GM18867 (cell line): Measurements from ENCODE around the gene OR4B1.
"Not testable (repeated sequence)": the region's sequence is repeated elsewhere in the genome, so short reads cannot be mapped to it uniquely, and the experiment has no call there.

ENCODE experiments used
- ATAC-seq: cut with Tn5 transposase; IDR thresholded peaks from one replicate; pipeline ENCODE4 v1.9.1; 2021; ENCODE audit warnings: mild to moderate bottlenecking, moderate library complexity; ENCODE audit not compliant: unreplicated experiment

The OR4B1 gene

GRCh38 chr11:48216510-48216909 is at the start of gene OR4B1:
Gene OR4B1, plus strand, starts transcription at chr11:48216810. Its CDS starts 0 bp downstream, at chr11:48216810.
- no peak for ATAC-seq

DNA sequence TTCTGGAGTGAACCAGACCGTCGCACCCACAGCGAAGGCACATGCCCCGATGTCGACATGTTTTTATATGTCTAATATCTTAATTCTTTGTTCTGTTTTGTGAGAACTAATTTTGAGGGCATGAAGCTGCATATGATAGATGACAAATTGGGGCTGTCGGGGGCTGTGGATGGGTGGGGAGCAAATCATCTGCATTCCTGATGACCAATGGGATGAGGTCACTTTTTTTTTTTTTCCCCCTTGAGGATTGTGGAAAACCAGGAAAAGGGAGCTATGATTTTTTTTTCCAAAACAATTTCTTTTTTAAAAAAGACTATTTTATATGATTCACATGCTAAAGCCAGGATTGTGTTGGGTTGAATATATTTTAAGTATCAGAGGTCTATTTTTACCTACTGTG is 49.2 kb upstream of the OR4B1 start:
- ATAC-seq, result no peak

DNA sequence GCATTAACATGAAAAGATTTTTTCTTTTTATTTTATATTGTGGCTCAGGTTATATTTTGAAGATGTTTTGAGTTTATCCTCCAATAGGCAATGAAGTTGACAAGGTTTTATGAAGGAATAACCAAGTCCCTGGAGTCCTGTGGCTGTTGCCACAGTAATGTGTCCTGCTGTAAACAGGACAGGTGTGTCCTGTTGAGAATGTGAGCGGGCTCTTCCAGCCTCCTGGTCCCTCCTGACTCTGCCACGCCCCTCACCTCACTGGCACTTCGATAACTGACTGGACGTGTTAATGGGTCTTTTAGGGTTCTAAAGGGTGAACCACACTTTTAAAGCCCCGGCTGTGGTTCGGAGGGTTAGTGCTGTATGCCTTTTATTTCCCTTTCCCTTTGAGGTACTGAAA is 47.8 kb upstream of the OR4B1 start:
- ATAC-seq, result no peak

GRCh38 chr11:48169259-48169658 is 47.4 kb upstream of the OR4B1 start:
- ATAC-seq, result no peak

GRCh38 chr11:48169717-48170116 is 46.9 kb upstream of the OR4B1 start:
- ATAC-seq, result no peak

- no peak for ATAC-seq
Measured at GRCh38 chr11:48170241-48171233, 46.1 kb upstream of the OR4B1 start.

DNA sequence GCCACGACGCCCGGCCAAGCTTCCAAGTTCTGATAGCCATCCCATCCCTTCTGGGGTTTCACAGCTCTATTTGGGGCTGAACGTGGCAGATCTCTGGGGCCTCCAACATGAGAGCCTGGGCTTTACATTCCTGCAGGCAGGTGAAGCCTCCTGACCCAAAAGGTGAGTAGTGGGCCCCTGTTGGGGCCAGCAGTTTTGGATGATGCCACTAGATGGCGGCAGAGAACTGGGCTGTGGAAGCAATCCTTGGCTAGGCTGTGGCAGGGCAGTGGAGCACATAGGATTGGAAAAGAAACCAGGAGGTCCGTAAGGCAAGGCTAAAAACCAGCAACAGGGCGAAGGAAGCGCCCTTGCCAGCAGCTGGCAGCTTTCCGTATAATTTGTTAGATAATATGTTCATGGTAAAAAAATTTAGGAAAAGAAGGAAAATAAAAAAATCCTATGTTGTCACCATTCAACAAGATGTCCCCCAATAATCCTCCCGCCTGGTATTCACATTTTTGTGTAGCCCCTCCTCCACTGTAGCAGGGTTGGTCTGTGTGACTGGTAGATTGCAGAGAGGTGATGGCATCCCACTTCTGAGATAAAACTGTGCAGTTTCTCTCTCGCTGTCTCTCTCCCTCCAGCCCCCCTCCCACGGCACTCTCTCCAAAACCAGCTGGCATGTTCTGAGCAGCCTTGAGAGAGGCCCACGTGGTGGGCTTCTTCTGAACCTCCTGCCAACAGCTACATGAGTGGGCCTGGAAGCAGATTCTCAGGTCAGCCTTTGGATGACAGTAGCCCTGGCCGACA is 43.6 kb upstream of the OR4B1 start:
- peak; percentile 80 for ATAC-seq

DNA sequence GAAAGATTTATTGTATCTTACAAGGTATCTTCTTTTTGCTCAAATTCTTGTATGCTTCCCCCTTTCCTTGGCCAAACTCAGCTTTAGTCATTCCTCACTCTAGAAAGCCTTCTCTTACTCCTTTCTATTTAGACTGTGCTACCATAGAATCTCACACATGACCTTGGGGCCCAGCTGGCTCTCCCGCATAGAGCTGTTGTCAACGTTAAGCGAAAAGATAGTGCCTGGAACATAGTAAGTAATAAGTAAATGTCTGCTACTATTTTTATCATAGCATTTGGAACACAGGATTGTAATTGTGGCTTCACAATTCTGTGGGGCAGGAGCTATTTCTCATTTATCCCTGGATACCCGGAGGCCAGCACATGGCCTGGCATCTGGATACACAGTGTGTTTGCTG is 38.9 kb upstream of the OR4B1 start:
- ATAC-seq, result no peak

DNA sequence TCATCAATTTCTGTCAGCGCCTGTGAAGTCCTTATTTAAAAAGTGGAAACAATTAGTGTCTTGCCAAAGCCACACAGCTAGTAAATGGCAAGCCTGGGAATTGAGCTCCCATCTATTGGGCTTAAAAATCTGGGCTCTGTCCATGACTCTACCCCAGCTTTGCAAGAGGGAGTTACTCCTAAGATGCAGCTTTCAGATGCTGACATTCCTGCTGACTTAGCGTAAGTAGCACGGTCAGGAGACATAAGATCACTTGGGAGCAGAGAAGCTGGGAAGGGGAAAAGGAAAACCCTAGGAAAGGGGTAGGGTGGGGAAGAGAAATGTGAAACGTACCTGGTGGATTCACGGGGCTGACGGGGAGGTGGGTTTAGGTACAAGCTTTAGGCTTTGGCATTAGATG is 36.0 kb upstream of the OR4B1 start:
- no peak for ATAC-seq

DNA sequence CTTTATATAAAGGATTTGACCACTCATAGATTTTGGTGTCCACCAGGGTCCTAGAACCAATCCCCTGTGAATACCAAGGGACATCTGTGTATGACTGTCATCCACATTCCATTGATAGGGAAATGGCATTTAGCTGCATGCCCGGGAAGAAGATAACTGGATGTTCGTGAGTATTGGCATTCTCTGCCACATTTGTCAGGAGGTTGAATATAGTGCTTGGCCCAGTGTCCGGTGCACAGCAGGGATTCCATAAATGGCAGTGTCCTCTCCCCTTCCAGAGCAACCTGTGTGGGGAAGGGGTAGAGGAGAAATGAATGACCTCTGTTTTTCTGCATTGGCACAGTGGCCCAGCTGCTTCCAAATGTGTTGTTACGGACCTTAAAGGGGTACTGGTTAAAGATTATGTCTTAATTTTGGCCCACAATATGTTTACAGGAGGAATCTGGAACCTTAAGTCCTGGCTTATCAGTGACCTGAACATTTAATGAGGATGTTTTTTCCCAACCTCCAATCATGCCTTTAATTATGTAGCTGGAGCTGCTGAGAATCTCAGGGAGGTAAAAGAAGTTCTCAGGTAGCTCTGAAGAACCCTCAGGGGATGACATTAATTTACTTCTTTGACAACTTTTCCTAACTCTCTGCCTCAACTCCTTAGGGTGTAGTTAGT is 33.6 kb upstream of the OR4B1 start:
- no peak for ATAC-seq

GRCh38 chr11:48184452-48184851 is 32.2 kb upstream of the OR4B1 start:
- ATAC-seq, result no peak

DNA sequence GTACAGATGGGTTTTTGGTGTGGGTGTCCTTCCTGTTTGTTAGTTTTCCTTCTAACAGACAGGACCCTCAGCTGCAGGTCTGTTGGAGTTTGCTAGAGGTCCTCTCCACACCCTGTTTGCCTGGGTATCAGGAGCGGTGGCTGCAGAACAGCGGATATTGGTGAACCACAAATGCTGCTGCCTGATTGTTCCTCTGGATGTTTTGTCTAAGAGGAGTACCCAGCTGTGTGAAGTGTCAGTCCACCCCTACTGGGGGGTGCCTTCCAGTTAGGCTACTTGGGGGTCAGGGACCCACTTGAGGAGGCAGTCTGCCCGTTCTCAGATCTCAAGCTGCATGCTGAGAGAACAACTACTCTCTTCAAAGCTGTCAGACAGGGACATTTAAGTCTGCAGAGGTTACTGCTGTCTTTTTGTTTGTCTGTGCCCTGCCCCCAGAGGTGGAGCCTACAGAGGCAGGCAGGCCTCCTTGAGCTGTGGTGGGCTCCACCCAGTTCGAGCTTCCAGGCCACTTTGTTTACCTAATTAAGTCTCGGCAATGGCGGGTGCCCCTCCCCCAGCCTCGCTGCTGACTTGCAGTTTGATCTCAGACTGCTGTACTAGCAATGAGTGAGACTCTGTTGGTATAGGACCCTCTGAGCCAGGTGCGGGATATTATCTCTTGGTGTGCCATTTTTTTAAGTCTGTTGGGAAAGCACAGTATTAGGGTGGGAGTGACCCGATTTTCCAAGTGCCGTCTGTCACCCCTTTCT is 25.5 kb upstream of the OR4B1 start:
- ATAC-seq, result not testable (repeated sequence)

DNA sequence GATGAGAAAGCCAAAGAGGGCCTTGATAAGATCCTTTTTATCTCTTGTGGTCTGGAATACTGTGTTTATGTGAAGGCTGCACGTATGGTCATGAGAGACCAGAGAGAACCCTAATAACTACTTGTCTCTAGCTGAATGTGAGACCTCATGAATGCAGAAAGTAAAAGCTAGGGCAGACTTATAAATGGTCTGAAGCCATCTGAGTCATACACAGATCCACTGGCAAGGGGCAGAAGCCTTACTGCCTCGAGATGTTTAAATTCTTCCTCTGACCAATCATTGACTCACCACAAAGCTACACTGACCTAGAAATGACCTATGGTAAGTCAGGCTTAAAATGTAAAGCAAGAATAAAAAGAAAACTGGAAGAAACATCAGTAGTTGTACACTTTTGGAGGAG is 22.7 kb upstream of the OR4B1 start:
- ATAC-seq, result no peak

GRCh38 chr11:48207881-48208280 is 8.7 kb upstream of the OR4B1 start:
- no peak for ATAC-seq

- ATAC-seq, result no peak
Measured at GRCh38 chr11:48210052-48210451, 6.6 kb upstream of the OR4B1 start.

DNA sequence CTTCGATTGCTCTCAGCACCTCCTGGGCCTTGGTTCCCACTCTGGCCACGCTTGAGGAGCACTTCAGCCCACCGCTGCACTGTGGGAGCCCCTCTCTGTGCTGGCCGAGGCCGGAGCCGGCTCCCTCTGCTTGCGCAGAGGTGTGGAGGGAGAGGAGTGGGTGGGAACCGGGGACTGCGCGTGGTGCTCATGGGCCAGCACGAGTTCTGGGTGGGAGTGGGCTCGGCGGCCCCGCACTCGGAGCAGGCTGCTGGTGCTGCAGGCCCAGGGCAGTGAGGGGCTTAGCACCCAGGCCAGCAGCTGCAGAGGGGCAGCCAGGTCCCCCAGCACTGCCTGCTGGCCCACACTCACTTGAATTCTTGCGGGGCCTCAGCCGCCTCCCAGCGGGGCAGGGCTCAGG is 12.2 kb downstream of the OR4B1 start:
- no peak for ATAC-seq

DNA sequence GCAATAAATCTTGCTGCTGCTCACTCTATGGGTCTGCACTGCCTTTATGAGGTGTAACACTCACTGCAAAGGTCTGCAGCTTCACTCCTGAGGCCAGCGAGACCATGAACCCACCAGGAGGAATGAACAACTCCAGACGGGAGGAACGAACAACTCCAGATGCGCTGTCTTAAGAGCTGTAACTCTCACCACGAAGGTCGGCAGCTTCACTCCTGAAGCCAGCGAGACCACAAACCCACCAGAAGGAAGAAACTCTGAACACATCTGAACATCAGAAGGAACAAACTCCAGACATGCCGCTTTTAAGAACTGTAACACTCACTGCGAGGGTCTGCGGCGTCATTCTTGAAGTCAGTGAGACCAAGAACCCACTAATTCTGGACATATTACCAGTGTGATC is 13.4 kb downstream of the OR4B1 start:
- not testable (repeated sequence) for ATAC-seq

- ATAC-seq, result no peak
Measured at GRCh38 chr11:48237727-48238126, 21.1 kb downstream of the OR4B1 start.

GRCh38 chr11:48242501-48242900 is 25.9 kb downstream of the OR4B1 start:
- ATAC-seq, result no peak

DNA sequence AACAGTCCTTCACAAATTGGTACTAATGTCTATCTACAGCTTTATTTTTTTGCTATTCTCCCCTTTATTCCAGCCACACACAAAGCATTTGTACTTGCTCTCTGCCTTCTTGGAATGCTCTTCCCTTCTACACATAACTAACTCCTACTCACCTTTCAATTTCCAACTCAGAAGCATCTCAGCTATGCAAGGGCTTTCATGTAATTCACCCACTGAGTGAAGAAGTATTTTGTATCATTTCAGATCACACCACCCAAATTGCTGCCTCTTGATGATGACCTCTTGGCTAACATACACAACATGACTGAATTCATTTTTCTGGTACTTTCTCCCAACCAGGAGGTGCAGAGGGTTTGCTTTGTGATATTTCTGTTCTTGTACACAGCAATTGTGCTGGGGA is 28.2 kb downstream of the OR4B1 start, which contains the start of gene OR4X2:
Gene OR4X2, plus strand, starts transcription at position 301 of the 400 bp plus-strand sequence. Its CDS starts 0 bp downstream, at position 301.
- ATAC-seq, result no peak
